ENCODE measurements around the gene PSG1.

PSG1 gene

GRCh38 chr19:42816894-42817293 lies 62.6 kb downstream of the PSG1 start:
- DNase-seq = no peak
